ENCODE measurements around the gene CEACAM16.

DNA sequence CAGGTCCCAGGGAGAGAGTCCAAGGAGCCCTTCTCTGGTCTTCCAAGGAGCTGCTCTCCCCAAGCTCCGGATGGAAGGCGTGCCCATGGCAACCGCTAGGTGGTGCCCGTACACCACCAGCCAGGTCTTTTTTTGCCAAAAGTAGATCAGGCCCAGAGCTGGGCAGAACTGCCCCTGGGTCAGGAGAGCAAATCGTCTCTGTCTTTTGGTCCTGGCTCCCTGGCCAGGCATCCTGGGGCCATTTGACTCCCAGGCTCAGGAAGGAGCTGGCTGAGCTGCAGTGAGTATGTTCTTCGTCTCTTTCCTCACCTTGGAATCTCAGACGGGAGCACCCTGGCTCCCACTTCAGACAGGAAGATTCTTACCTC is 25.0 kb downstream of the CEACAM16 start:
- TF ChIP-seq, protein P1, sequence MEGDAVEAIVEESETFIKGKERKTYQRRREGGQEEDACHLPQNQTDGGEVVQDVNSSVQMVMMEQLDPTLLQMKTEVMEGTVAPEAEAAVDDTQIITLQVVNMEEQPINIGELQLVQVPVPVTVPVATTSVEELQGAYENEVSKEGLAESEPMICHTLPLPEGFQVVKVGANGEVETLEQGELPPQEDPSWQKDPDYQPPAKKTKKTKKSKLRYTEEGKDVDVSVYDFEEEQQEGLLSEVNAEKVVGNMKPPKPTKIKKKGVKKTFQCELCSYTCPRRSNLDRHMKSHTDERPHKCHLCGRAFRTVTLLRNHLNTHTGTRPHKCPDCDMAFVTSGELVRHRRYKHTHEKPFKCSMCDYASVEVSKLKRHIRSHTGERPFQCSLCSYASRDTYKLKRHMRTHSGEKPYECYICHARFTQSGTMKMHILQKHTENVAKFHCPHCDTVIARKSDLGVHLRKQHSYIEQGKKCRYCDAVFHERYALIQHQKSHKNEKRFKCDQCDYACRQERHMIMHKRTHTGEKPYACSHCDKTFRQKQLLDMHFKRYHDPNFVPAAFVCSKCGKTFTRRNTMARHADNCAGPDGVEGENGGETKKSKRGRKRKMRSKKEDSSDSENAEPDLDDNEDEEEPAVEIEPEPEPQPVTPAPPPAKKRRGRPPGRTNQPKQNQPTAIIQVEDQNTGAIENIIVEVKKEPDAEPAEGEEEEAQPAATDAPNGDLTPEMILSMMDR (IDR thresholded peaks at IDR 0.05): peak; percentile 87 to 98 (median 97)
- TF ChIP-seq POLR2A (IDR thresholded peaks at IDR 0.05): no peak
